GM21576 (cell line): Measurements from ENCODE around the gene LRCOL1.

Experiments
- ATAC-seq: cut with Tn5 transposase; IDR thresholded peaks from one replicate; pipeline ENCODE4 v1.9.1; 2021; ENCODE audit warnings: mild to moderate bottlenecking, moderate library complexity; ENCODE audit not compliant: unreplicated experiment

Gene LRCOL1

GRCh38 chr12:132619386-132620112 lies 9.2 kb upstream of the LRCOL1 start:
- no peak for ATAC-seq

- no peak for ATAC-seq
Observed at GRCh38 chr12:132619071-132619385, 8.6 kb upstream of the LRCOL1 start.

GRCh38 chr12:132618683-132619043 lies 8.3 kb upstream of the LRCOL1 start, which contains the start of gene P2RX2:
P2RX2 (plus strand) TSS chr12:132618776; CDS start chr12:132618817, 41 bp downstream.
- ATAC-seq, result no peak

- no peak for ATAC-seq
Observed at GRCh38 chr12:132617822-132618682, 7.7 kb upstream of the LRCOL1 start.

GRCh38 chr12:132617135-132617701 lies 6.8 kb upstream of the LRCOL1 start:
- no peak for ATAC-seq

GRCh38 chr12:132615579-132616038 lies 5.2 kb upstream of the LRCOL1 start:
- ATAC-seq, result no peak

- peak; percentile 46 for ATAC-seq
Observed at GRCh38 chr12:132614861-132615578, 4.6 kb upstream of the LRCOL1 start.

- no peak for ATAC-seq
Observed at GRCh38 chr12:132614029-132614428, 3.6 kb upstream of the LRCOL1 start.

GRCh38 chr12:132611620-132612019 lies 1.2 kb upstream of the LRCOL1 start:
- ATAC-seq, result no peak

GRCh38 chr12:132610866-132611602 lies 652 bp upstream of the LRCOL1 start:
- no peak for ATAC-seq

GRCh38 chr12:132608231-132609171 lies 1.9 kb downstream of the LRCOL1 start:
- ATAC-seq, result no peak

- ATAC-seq, result no peak
Observed at GRCh38 chr12:132606927-132607326, 3.5 kb downstream of the LRCOL1 start.

- no peak for ATAC-seq
Observed at GRCh38 chr12:132606466-132606865, 3.9 kb downstream of the LRCOL1 start.

- ATAC-seq, result no peak
Observed at GRCh38 chr12:132605892-132606291, 4.5 kb downstream of the LRCOL1 start.

- no peak for ATAC-seq
Observed at GRCh38 chr12:132604668-132605441, 5.5 kb downstream of the LRCOL1 start.

- no peak for ATAC-seq
Observed at GRCh38 chr12:132604151-132604618, 6.2 kb downstream of the LRCOL1 start.

- no peak for ATAC-seq
Observed at GRCh38 chr12:132603240-132604150, 6.9 kb downstream of the LRCOL1 start.
